H9 (cell line): Measurements from ENCODE around the gene IGLL5. TPM values are rescaled to one million over a fixed set of nuclear protein-coding genes. Genes with fewer than 3 reads are reported as not detected.
A peak's percentile ranks its signal among the peaks of the same experiment; 100 is the strongest.

ENCODE experiments used
- DNase-seq: peaks from one replicate; pipeline ENCODE4 v3.0.0-alpha.2; 2017
- H2AFZ ChIP-seq: one replicate; pipeline ENCODE4 v1.6.1; 2013; ENCODE audit warnings: mild to moderate bottlenecking, low read length, control low read depth, moderate library complexity
- H2AK5ac ChIP-seq: 2 replicates; pipeline ENCODE4 v1.6.1; 2013; ENCODE audit warnings: low read length, control low read depth, mixed read lengths; ENCODE audit not compliant: insufficient read length
- H2BK120ac ChIP-seq: one replicate; pipeline ENCODE4 v1.6.1; 2013; ENCODE audit warnings: low read depth, mild to moderate bottlenecking, low read length, control low read depth, inconsistent platforms; ENCODE audit not compliant: poor library complexity, severe bottlenecking
- H2BK12ac ChIP-seq: 2 replicates; pipeline ENCODE4 v1.6.1; 2013; ENCODE audit warnings: low read length, control low read depth, mixed read lengths, low read depth; ENCODE audit not compliant: insufficient read length
- H2BK15ac ChIP-seq: 2 replicates; pipeline ENCODE4 v1.6.1; 2013; ENCODE audit warnings: low read depth, low read length, control low read depth
- H2BK20ac ChIP-seq: one replicate; pipeline ENCODE4 v1.6.1; 2013; ENCODE audit warnings: low read depth, mild to moderate bottlenecking, low read length, control low read depth, inconsistent platforms; ENCODE audit not compliant: poor library complexity, severe bottlenecking
- H2BK5ac ChIP-seq: 2 replicates; pipeline ENCODE4 v1.6.1; 2013; ENCODE audit warnings: low read length, control low read depth, mixed read lengths; ENCODE audit not compliant: insufficient read length
- H3K14ac ChIP-seq: 2 replicates; pipeline ENCODE4 v1.6.1; 2013; ENCODE audit warnings: low read length, control low read depth; ENCODE audit not compliant: insufficient read depth
- H3K18ac ChIP-seq: 2 replicates; pipeline ENCODE4 v1.6.1; 2013; ENCODE audit warnings: low read depth, mild to moderate bottlenecking, mixed read lengths, low read length, control low read depth; ENCODE audit not compliant: insufficient read length
- H3K23ac ChIP-seq: 2 replicates; pipeline ENCODE4 v1.6.1; 2013; ENCODE audit warnings: low read length, control low read depth, mixed read lengths, low read depth; ENCODE audit not compliant: insufficient read length
- H3K23me2 ChIP-seq: 2 replicates; pipeline ENCODE4 v1.6.1; 2013; ENCODE audit warnings: low read depth, mild to moderate bottlenecking, mixed read lengths, low read length, control low read depth; ENCODE audit not compliant: insufficient read length, poor library complexity, severe bottlenecking
- H3K27ac ChIP-seq: 2 replicates; pipeline ENCODE4 v1.5.1; 2013; ENCODE audit warnings: low read length, control low read depth, mixed read lengths, low read depth; ENCODE audit not compliant: insufficient read length
- H3K27me3 ChIP-seq: 2 replicates; pipeline ENCODE4 v1.6.1; 2013; ENCODE audit warnings: low read length, control low read depth, inconsistent platforms; ENCODE audit not compliant: insufficient read depth
- H3K4ac ChIP-seq: 2 replicates; pipeline ENCODE4 v1.6.1; 2013; ENCODE audit warnings: low read depth, mild to moderate bottlenecking, control low read depth, inconsistent platforms, low read length, moderate library complexity
- H3K4me1 ChIP-seq: 2 replicates; pipeline ENCODE4 v1.6.1; 2013; ENCODE audit warnings: low read length, control low read depth, inconsistent platforms; ENCODE audit not compliant: insufficient read depth
- H3K4me2 ChIP-seq: 2 replicates; pipeline ENCODE4 v1.6.1; 2013; ENCODE audit warnings: low read length, control low read depth, mixed read lengths; ENCODE audit not compliant: insufficient read length, insufficient read depth
- H3K56ac ChIP-seq: 2 replicates; pipeline ENCODE4 v1.6.1; 2013; ENCODE audit warnings: low read depth, mild to moderate bottlenecking, mixed read lengths, low read length, control low read depth; ENCODE audit not compliant: insufficient read length
- H3K79me1 ChIP-seq: 2 replicates; pipeline ENCODE4 v1.6.1; 2013; ENCODE audit warnings: low read depth, mild to moderate bottlenecking, moderate library complexity, low read length, control low read depth, inconsistent platforms; ENCODE audit not compliant: insufficient read depth, poor library complexity, severe bottlenecking
- H3K79me2 ChIP-seq: 2 replicates; pipeline ENCODE4 v1.6.1; 2013; ENCODE audit warnings: low read length, control low read depth, inconsistent platforms; ENCODE audit not compliant: insufficient read depth
- H3K9ac ChIP-seq: 2 replicates; pipeline ENCODE4 v1.6.1; 2013; ENCODE audit warnings: low read length, control low read depth, mixed read lengths; ENCODE audit not compliant: insufficient read length; ENCODE audit errors: extremely low read depth
- H3K9me3 ChIP-seq: one replicate; pipeline ENCODE4 v1.6.1; 2013; ENCODE audit warnings: low read depth, low read length, inconsistent platforms; ENCODE audit not compliant: control insufficient read depth
- H3T11ph ChIP-seq: one replicate; pipeline ENCODE4 v1.6.1; 2013; ENCODE audit warnings: mild to moderate bottlenecking, low read length, control low read depth, inconsistent platforms
- H4K20me1 ChIP-seq: one replicate; pipeline ENCODE4 v1.6.1; 2013; ENCODE audit not compliant: control insufficient read depth, insufficient read length, insufficient read depth
- H4K5ac ChIP-seq: 2 replicates; pipeline ENCODE4 v1.6.1; 2013; ENCODE audit warnings: low read depth, mild to moderate bottlenecking, mixed read lengths, low read length, control low read depth; ENCODE audit not compliant: insufficient read length
- H4K8ac ChIP-seq: replicated peaks from 2 replicates; pipeline ENCODE4 v1.6.1; 2013; ENCODE audit warnings: low read length, control low read depth, mixed read lengths, low read depth; ENCODE audit not compliant: insufficient read length
- H4K91ac ChIP-seq: 2 replicates; pipeline ENCODE4 v1.6.1; 2013; ENCODE audit warnings: low read depth, mild to moderate bottlenecking, moderate library complexity, mixed read lengths, low read length, control low read depth; ENCODE audit not compliant: insufficient read length
- H3K27ac Mint-ChIP-seq, 3 experiments: 2 replicates in 2 of 3; 3 replicates in 1 of 3; pipeline ENCODE4 v1.8.0; 2020 to 2021; ENCODE audit warnings: mixed read lengths in 3 of 3, mild to moderate bottlenecking in 1 of 3, moderate library complexity in 1 of 3
- H3K27me3 Mint-ChIP-seq: 2 replicates; pipeline ENCODE4 v1.8.0; 2021; ENCODE audit warnings: low read depth, mild to moderate bottlenecking, moderate library complexity, mixed read lengths
- H3K36me3 Mint-ChIP-seq, 3 experiments: 2 replicates in 2 of 3; 3 replicates in 1 of 3; pipeline ENCODE4 v1.8.0; 2020 to 2021; ENCODE audit warnings: low read depth in 3 of 3, mixed read lengths in 3 of 3; ENCODE audit not compliant: insufficient read depth in 1 of 3
- H3K4me1 Mint-ChIP-seq, 2 experiments: 2 replicates each; pipeline ENCODE4 v1.8.0; 2020; ENCODE audit warnings: mixed read lengths in 2 of 2
- H3K4me3 Mint-ChIP-seq, 2 experiments: 2 replicates in 1 of 2; 3 replicates in 1 of 2; pipeline ENCODE4 v1.8.0; 2020 to 2021; ENCODE audit warnings: mild to moderate bottlenecking in 2 of 2, mixed read lengths in 2 of 2, moderate library complexity in 1 of 2
- H3K9me3 Mint-ChIP-seq, 2 experiments: 2 replicates in 1 of 2; 3 replicates in 1 of 2; pipeline ENCODE4 v1.8.0; 2020; ENCODE audit warnings: mild to moderate bottlenecking in 2 of 2, mixed read lengths in 2 of 2, moderate library complexity in 1 of 2
- CTCF ChIP-seq: fragments of 200-600 bp; sonication (generic); conservative IDR thresholded peaks from 3 replicates; pipeline ENCODE4 v1.8.0; 2021; ENCODE audit warnings: antibody characterized with exemption, mild to moderate bottlenecking
- WGBS: extraction: QIAGEN DNeasy Blood & Tissue Kit; methylation state at CpG from one replicate; pipeline ENCODE4 v1.1.7; 2013; ENCODE audit warnings: missing lambda C conversion rate, low lambda C conversion rate, mixed read lengths; ENCODE audit not compliant: insufficient read length; ENCODE audit errors: extremely low coverage; 5-methylcytosine and 5-hydroxymethylcytosine counted together
- total RNA-seq: library from RNA; stranded (reverse); gene quantifications from 2 replicates; pipeline ENCODE4 v1.2.1, GENCODE V29; 2021

The IGLL5 gene
- total RNA-seq, 1 experiment from 2014 or later, result not detected

- H4K5ac ChIP-seq, result no peak overlapping the region
- H2BK5ac ChIP-seq, result no peak overlapping the region
- peaks cover 94% of the 10 kb centered on the region for H3K27me3 Mint-ChIP-seq
- WGBS, result no CpG with 5 or more reads among the region's 10 CpGs
- no peak overlapping the region for H3K4me2 ChIP-seq
- no peaks in the 10 kb centered on the region for H3K79me1 ChIP-seq
- no peaks in the 10 kb centered on the region for H3K9me3 Mint-ChIP-seq
- no peaks in the 10 kb centered on the region for H3K36me3 Mint-ChIP-seq
- no peak overlapping the region for H3K23ac ChIP-seq
- no peaks in the 10 kb centered on the region for H3K9me3 ChIP-seq
- no peaks in the 10 kb centered on the region for H4K20me1 ChIP-seq
- no peak overlapping the region for H3K14ac ChIP-seq
- H3K4me1 Mint-ChIP-seq, result no peaks in the 10 kb centered on the region
- no peak overlapping the region for H3K4ac ChIP-seq
- no peak overlapping the region for H3K9ac ChIP-seq
- H2BK12ac ChIP-seq, result no peak overlapping the region
- H2BK120ac ChIP-seq, result no peak overlapping the region
- TF ChIP-seq CTCF, result no peak
- no peak overlapping the region for H2AK5ac ChIP-seq
- H3K4me3 Mint-ChIP-seq, result no peak overlapping the region
- no peak overlapping the region for H3K27ac ChIP-seq
- H3K18ac ChIP-seq, result no peak overlapping the region
- no peak overlapping the region for H4K91ac ChIP-seq
- H3T11ph ChIP-seq, result no peak overlapping the region
- H2BK20ac ChIP-seq, result no peak overlapping the region
- no peak overlapping the region for H3K27ac Mint-ChIP-seq
- H3K56ac ChIP-seq, result no peak overlapping the region
- H3K23me2 ChIP-seq, result no peaks in the 10 kb centered on the region
- no peak overlapping the region for H2BK15ac ChIP-seq
- DNase-seq, result peak; percentile 3
- peaks cover 4% of the 10 kb centered on the region; the same call in 1 of the 2 replicates for H3K27me3 ChIP-seq
- no peaks in the 10 kb centered on the region for H3K79me2 ChIP-seq
- no peaks in the 10 kb centered on the region for H3K4me1 ChIP-seq
- H2AFZ ChIP-seq, result no peak overlapping the region
- H4K8ac ChIP-seq, result no peak overlapping the region
Observed at GRCh38 chr22:22881116-22882000, 6.3 kb upstream of the IGLL5 start.
